GM23338 (cell line): Measurements from ENCODE around the gene HSPA2. TPM values are rescaled to one million over a fixed set of nuclear protein-coding genes. Genes with fewer than 3 reads are reported as not detected.

Source experiments
- ATAC-seq: fragments of 200-7000 bp; cut with Tn5 transposase; 3 replicates; pipeline ENCODE4 v1.9.1; 2020
- DNase-seq: peaks from one replicate; pipeline ENCODE4 v3.0.0-alpha.2; 2015; ENCODE audit warnings: low spot score
- H2AFZ ChIP-seq: fragments of 200-600 bp; sonication (generic); 2 replicates; pipeline ENCODE4 v1.8.0; 2016; ENCODE audit warnings: antibody characterized with exemption, mild to moderate bottlenecking, moderate library complexity
- H3F3A ChIP-seq: fragments of 200-600 bp; sonication (generic); replicated peaks from 2 replicates; pipeline ENCODE4 v1.8.0; 2017; ENCODE audit warnings: antibody characterized with exemption, mixed run types, low read depth
- H3K27ac ChIP-seq: fragments of 200-600 bp; sonication (generic); 2 replicates; pipeline ENCODE4 v1.6.1; 2016; ENCODE audit warnings: low read depth
- H3K27me3 ChIP-seq: fragments of 200-600 bp; sonication (generic); 2 replicates; pipeline ENCODE4 v1.8.0; 2016; ENCODE audit warnings: mild to moderate bottlenecking, mixed run types, moderate library complexity; ENCODE audit not compliant: insufficient read depth
- H3K36me3 ChIP-seq: fragments of 200-600 bp; sonication (generic); 2 replicates; pipeline ENCODE4 v1.8.0; 2016; ENCODE audit warnings: mild to moderate bottlenecking; ENCODE audit not compliant: insufficient read depth
- H3K4me1 ChIP-seq: fragments of 200-600 bp; sonication (generic); 2 replicates; pipeline ENCODE4 v1.8.0; 2016; ENCODE audit warnings: mild to moderate bottlenecking, moderate library complexity; ENCODE audit not compliant: insufficient read depth
- H3K4me2 ChIP-seq: fragments of 200-600 bp; sonication (generic); 2 replicates; pipeline ENCODE4 v1.7.1; 2017; ENCODE audit warnings: mixed run types
- H3K4me3 ChIP-seq: fragments of 200-600 bp; sonication (generic); 2 replicates; pipeline ENCODE4 v1.6.1; 2016; ENCODE audit warnings: mixed run types
- H3K79me2 ChIP-seq: fragments of 200-600 bp; sonication (generic); replicated peaks from 2 replicates; pipeline ENCODE4 v1.8.0; 2017; ENCODE audit warnings: mild to moderate bottlenecking; ENCODE audit not compliant: insufficient read depth
- H3K9me2 ChIP-seq: fragments of 200-600 bp; sonication (generic); 2 replicates; pipeline ENCODE4 v1.8.0; 2017; ENCODE audit not compliant: insufficient read depth
- H4K20me1 ChIP-seq: fragments of 200-600 bp; sonication (generic); replicated peaks from 2 replicates; pipeline ENCODE4 v1.8.0; 2017; ENCODE audit warnings: mild to moderate bottlenecking; ENCODE audit not compliant: insufficient read depth
- H3K27ac Mint-ChIP-seq: 2 replicates; pipeline ENCODE4 v1.8.0; 2020; ENCODE audit warnings: inconsistent platforms, mild to moderate bottlenecking, moderate library complexity, mixed read lengths
- H3K27me3 Mint-ChIP-seq: 3 replicates; pipeline ENCODE4 v1.8.0; 2022; ENCODE audit warnings: low read depth, mild to moderate bottlenecking, moderate library complexity, mixed read lengths, inconsistent platforms; ENCODE audit not compliant: insufficient read depth, poor library complexity
- H3K36me3 Mint-ChIP-seq: 3 replicates; pipeline ENCODE4 v1.8.0; 2021; ENCODE audit warnings: low read depth, mild to moderate bottlenecking, inconsistent platforms, moderate library complexity, mixed read lengths
- H3K4me1 Mint-ChIP-seq: 3 replicates; pipeline ENCODE4 v1.8.0; 2020; ENCODE audit warnings: mild to moderate bottlenecking, inconsistent platforms, mixed read lengths
- H3K4me3 Mint-ChIP-seq: 3 replicates; pipeline ENCODE4 v1.8.0; 2021; ENCODE audit warnings: moderate library complexity, mild to moderate bottlenecking, inconsistent platforms, mixed read lengths
- H3K9me3 Mint-ChIP-seq: 3 replicates; pipeline ENCODE4 v1.8.0; 2020; ENCODE audit warnings: moderate library complexity, mild to moderate bottlenecking, inconsistent platforms, mixed read lengths
- CREB1 ChIP-seq: fragments of 250-450 bp; sonication (Bioruptor Pico); IDR thresholded peaks from 2 replicates; pipeline ENCODE4 v1.5.0; 2020; ENCODE audit warnings: low read depth, mild to moderate bottlenecking, moderate library complexity
- CTCF ChIP-seq, 2 experiments: fragments of 200-600 bp in 1 of 2; sonication (generic) in 1 of 2; conservative IDR thresholded peaks; 2 replicates each; pipeline versions ENCODE4 v1.5.1 to v1.6.1; 2016 to 2017; ENCODE audit warnings: antibody characterized with exemption in 2 of 2, low read depth in 2 of 2, mild to moderate bottlenecking in 2 of 2, moderate library complexity in 1 of 2
- EZH2phosphoT487 ChIP-seq: fragments of 200-600 bp; sonication (generic); IDR thresholded peaks from one replicate; pipeline ENCODE4 v1.8.1; 2018; ENCODE audit warnings: antibody characterized with exemption; ENCODE audit not compliant: unreplicated experiment
- POLR2AphosphoS5 ChIP-seq: IDR thresholded peaks from 2 replicates; pipeline ENCODE4 v1.6.1; 2016; ENCODE audit warnings: antibody characterized with exemption, low read depth
- REST ChIP-seq: IDR thresholded peaks from one replicate; pipeline ENCODE4 v1.6.1; 2018; ENCODE audit warnings: antibody characterized with exemption; ENCODE audit not compliant: unreplicated experiment
- ZNF114 ChIP-seq: fragments of 250-450 bp; sonication (Bioruptor Pico); IDR thresholded peaks from 2 replicates; pipeline ENCODE4 v1.5.0; 2020; ENCODE audit warnings: mild to moderate bottlenecking, moderate library complexity
- ZNF331 ChIP-seq: fragments of 250-450 bp; sonication (Bioruptor Pico); IDR thresholded peaks from 2 replicates; pipeline ENCODE4 v1.5.0; 2020; ENCODE audit warnings: low read depth, mild to moderate bottlenecking, moderate library complexity
- ZNF462 ChIP-seq: fragments of 250-450 bp; sonication (Bioruptor Pico); IDR thresholded peaks from 2 replicates; pipeline ENCODE4 v1.5.0; 2020; ENCODE audit warnings: mild to moderate bottlenecking, moderate library complexity
- polyA plus RNA-seq: library from polyadenylated mRNA; unstranded; fragments of >200 nt; fragmentation: Nextera tagmentation; extraction: Ambion mirVana; gene quantifications from 2 replicates; pipeline ENCODE4 v1.2.1, GENCODE V29; 2016
- total RNA-seq: library from RNA; depleted of rRNA; stranded (reverse); fragments of >200 nt; shearing (Covaris generic); gene quantifications from 2 replicates; pipeline ENCODE4 v1.2.3, GENCODE V29; 2014

Gene HSPA2
- total and polyA plus RNA-seq, 2 experiments from 2014 or later, result 88.5 to 130 TPM

- TF ChIP-seq ZNF462 (CRISPR knock-in tag) (no peak), CREB1 (CRISPR knock-in tag) (no peak), ZNF114 (CRISPR knock-in tag) (no peak), POLR2AphosphoS5 (no peak)
These were observed 8.5 kb downstream of the HSPA2 start (continued) for GRCh38 chr14:64549016-64549415.

GRCh38 chr14:64549791-64550620, 9.5 kb downstream of the HSPA2 start, which contains the start of gene PPP1R36:
TSS of gene PPP1R36 (plus strand) at chr14:64549961. CDS start at chr14:64549998, 37 bp downstream.
- peak within 1 kb of the TSS; percentile 87 for H3K4me2 ChIP-seq
- no peak within 1 kb of the TSS; the same call in 1 of the 2 replicates for H3K27ac Mint-ChIP-seq
- peak; percentile 84 for DNase-seq

More at GRCh38 chr14:64549791-64550620, 9.5 kb downstream of the HSPA2 start, which contains the start of gene PPP1R36:
- Histone ChIP-seq H3K79me2 (peaks cover 16% of the 10 kb centered on the region), H3K27ac (no peak within 1 kb of the TSS), H3K27me3 (peaks cover 11% of the 10 kb centered on the region), H3K4me1 (peaks cover 17% of the 10 kb centered on the region), H3K4me3 (peak within 1 kb of the TSS; percentile 61), H3F3A (no peaks in the 10 kb centered on the region), H3K36me3 (no peaks in the 10 kb centered on the region), H4K20me1 (no peaks in the 10 kb centered on the region), H2AFZ (peak within 1 kb of the TSS; percentile 78; the same call in 1 of the 2 replicates), H3K9me2 (no peaks in the 10 kb centered on the region)
- TF ChIP-seq POLR2AphosphoS5 (peak; percentile 46; the same call in 1 of the 2 replicates), REST (no peak), EZH2phosphoT487 (no peak), CTCF (conservative IDR thresholded peaks at IDR 0.05; ENCODE audit: low read depth in 2 of 2) (peak in 1 of 2 experiments; percentile 12; a peak in 1 of 4 replicates), ZNF331 (no peak)
- peaks cover 10% of the 10 kb centered on the region for H3K27me3 Mint-ChIP-seq
- no peaks in the 10 kb centered on the region for H3K9me3 Mint-ChIP-seq
- H3K4me3 Mint-ChIP-seq, result peak within 1 kb of the TSS; percentile 64
- peak; percentile 92 for ATAC-seq
- H3K36me3 Mint-ChIP-seq, result no peaks in the 10 kb centered on the region
- H3K4me1 Mint-ChIP-seq, result peaks cover 22% of the 10 kb centered on the region
